WTC11 (cell line): ENCODE data around the gene MBD6. TPM values are rescaled to one million over a fixed set of nuclear protein-coding genes. Genes with fewer than 3 reads are reported as not detected.

Experiments used
- ATAC-seq: fragments of 200-7000 bp; cut with Tn5 transposase; 2 replicates; pipeline ENCODE4 v1.10.0; 2021; ENCODE audit warnings: mild to moderate bottlenecking, moderate library complexity
- CTCF ChIA-PET: fragments of 300-600 bp; sonication (Branson Sonifier 250); formaldehyde crosslinking; loops from one replicate; lab custom pipeline; 2021; ENCODE audit warnings: antibody characterized with exemption; lab: Charles Lee
- POLR2A ChIA-PET: fragments of 350-600 bp; sonication (Branson Sonifier 250); formaldehyde crosslinking; loops from one replicate; lab custom pipeline; 2021; ENCODE audit warnings: antibody characterized with exemption; lab: Charles Lee
- DNase-seq: peaks from one replicate; pipeline ENCODE4 v3.0.0; 2021; ENCODE audit warnings: low spot score
- H3K27ac Mint-ChIP-seq: 2 replicates; pipeline ENCODE4 v1.8.0; 2021; ENCODE audit warnings: mixed read lengths
- H3K27me3 Mint-ChIP-seq: 2 replicates; pipeline ENCODE4 v1.8.0; 2021; ENCODE audit warnings: low read depth, mild to moderate bottlenecking, moderate library complexity, mixed read lengths
- H3K36me3 Mint-ChIP-seq: 2 replicates; pipeline ENCODE4 v1.8.0; 2021; ENCODE audit warnings: mixed read lengths
- H3K4me1 Mint-ChIP-seq: 2 replicates; pipeline ENCODE4 v1.8.0; 2022; ENCODE audit warnings: mixed read lengths
- H3K4me3 Mint-ChIP-seq: 2 replicates; pipeline ENCODE4 v1.8.0; 2021; ENCODE audit warnings: mild to moderate bottlenecking, moderate library complexity, mixed read lengths
- H3K9me3 Mint-ChIP-seq: 2 replicates; pipeline ENCODE4 v1.8.0; 2021; ENCODE audit warnings: mixed read lengths
- EMX1 ChIP-seq: fragments of 250-450 bp; sonication (Bioruptor Pico); IDR thresholded peaks from 2 replicates; pipeline ENCODE4 v1.8.0; 2021; ENCODE audit warnings: mild to moderate bottlenecking
- FOXP1 ChIP-seq: sonication (generic); formaldehyde crosslinking; IDR thresholded peaks from 2 replicates; pipeline ENCODE4 v1.8.0; 2022; ENCODE audit warnings: missing genetic modification reagents, mild to moderate bottlenecking, moderate library complexity, borderline replicate concordance
- GABPB1 ChIP-seq: sonication (generic); formaldehyde crosslinking; IDR thresholded peaks from 2 replicates; pipeline ENCODE4 v1.8.1; 2023; ENCODE audit warnings: mild to moderate bottlenecking, missing genetic modification reagents
- MYBL2 ChIP-seq: sonication (generic); formaldehyde crosslinking; IDR thresholded peaks from 2 replicates; pipeline ENCODE4 v1.8.1; 2023; ENCODE audit warnings: mild to moderate bottlenecking, moderate library complexity, missing genetic modification reagents
- SP1 ChIP-seq: sonication (generic); formaldehyde crosslinking; conservative IDR thresholded peaks from 2 replicates; pipeline ENCODE4 v1.8.1; 2022; ENCODE audit warnings: missing genetic modification reagents
- ZBTB21 ChIP-seq: sonication (generic); formaldehyde crosslinking; IDR thresholded peaks from 2 replicates; pipeline ENCODE4 v1.8.1; 2023; ENCODE audit warnings: mild to moderate bottlenecking, missing genetic modification reagents, borderline replicate concordance
- ZNF416 ChIP-seq: fragments of 250-450 bp; sonication (Bioruptor Pico); IDR thresholded peaks from 2 replicates; pipeline ENCODE4 v1.9.0; 2021; ENCODE audit warnings: mild to moderate bottlenecking, inconsistent platforms
- total RNA-seq: library from RNA; stranded (reverse); gene quantifications from 3 replicates; pipeline ENCODE4 v1.2.3, GENCODE V29; 2021
- TF ChIP-seq, protein P1 (sequence below): sonication (generic); formaldehyde crosslinking; IDR thresholded peaks from 2 replicates; pipeline ENCODE4 v1.8.1; 2023; ENCODE audit warnings: mild to moderate bottlenecking, moderate library complexity, missing genetic modification reagents
- TF ChIP-seq, protein P2 (sequence below): sonication (generic); formaldehyde crosslinking; IDR thresholded peaks from 2 replicates; pipeline ENCODE4 v1.8.0; 2023; ENCODE audit warnings: missing genetic modification reagents, mild to moderate bottlenecking, borderline replicate concordance
- TF ChIP-seq, protein P3 (sequence below): sonication (generic); formaldehyde crosslinking; IDR thresholded peaks from 2 replicates; pipeline ENCODE4 v1.8.0; 2022; ENCODE audit warnings: mild to moderate bottlenecking, missing genetic modification reagents
- TF ChIP-seq, protein P4 (sequence below): sonication (generic); formaldehyde crosslinking; IDR thresholded peaks from 2 replicates; pipeline ENCODE4 v1.8.0; 2022; ENCODE audit warnings: mild to moderate bottlenecking, missing genetic modification reagents

Gene MBD6
- total RNA-seq, 1 experiment from 2014 or later, result 46.3 TPM

DNA sequence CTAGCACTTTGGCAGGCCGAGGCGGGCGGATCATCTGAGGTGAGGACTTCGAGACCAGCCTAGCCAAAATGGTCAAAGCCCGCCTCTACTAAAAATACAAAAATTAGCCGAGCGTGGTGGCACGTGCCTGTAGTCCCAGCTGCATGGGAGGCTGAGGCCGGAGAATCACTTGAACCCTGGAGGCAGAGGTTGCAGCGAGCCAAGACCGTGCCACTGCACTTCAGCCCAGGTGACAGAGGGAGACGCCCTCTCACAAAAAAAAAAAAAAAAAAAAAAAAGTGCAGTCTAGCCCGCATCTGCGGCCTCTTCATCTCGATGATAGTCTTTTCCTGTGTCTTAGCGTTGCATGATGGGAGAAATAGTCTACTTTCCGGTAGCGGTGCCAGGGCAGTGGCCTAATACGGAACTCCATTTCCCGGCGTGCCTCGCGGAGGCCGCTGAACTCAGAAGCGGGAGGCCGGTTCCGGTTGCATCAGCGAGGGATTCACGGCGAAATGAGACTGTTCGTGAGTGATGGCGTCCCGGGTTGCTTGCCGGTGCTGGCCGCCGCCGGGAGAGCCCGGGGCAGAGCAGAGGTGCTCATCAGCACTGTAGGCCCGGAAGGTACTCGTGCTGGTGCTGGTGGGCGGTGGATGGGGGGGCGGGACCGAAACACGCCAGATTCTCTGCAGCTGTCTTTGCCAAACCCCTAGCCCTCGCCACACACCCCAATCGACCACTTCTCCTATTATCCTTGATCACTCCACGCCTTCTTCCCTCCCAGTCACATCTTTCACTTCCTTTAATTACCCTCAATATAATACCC is 34.8 kb upstream of the MBD6 start, which contains the start of gene MARS1 (continued):
- TF ChIP-seq ZNF416 (CRISPR knock-in tag) (0 out of 2 replicates have a peak, but pooled peaks have one; percentile 14), MYBL2 (peak; percentile 39; the same call in 1 of the 2 replicates), ZBTB21 (no peak), EMX1 (CRISPR knock-in tag) (peak; percentile 63; the same call in 1 of the 2 replicates), SP1 (CRISPR knock-in tag) (peak; percentile 42; the same call in 1 of the 2 replicates), GABPB1 (CRISPR knock-in tag) (peak; percentile 100), FOXP1 (CRISPR knock-in tag) (no peak)
- TF ChIP-seq, protein P1, sequence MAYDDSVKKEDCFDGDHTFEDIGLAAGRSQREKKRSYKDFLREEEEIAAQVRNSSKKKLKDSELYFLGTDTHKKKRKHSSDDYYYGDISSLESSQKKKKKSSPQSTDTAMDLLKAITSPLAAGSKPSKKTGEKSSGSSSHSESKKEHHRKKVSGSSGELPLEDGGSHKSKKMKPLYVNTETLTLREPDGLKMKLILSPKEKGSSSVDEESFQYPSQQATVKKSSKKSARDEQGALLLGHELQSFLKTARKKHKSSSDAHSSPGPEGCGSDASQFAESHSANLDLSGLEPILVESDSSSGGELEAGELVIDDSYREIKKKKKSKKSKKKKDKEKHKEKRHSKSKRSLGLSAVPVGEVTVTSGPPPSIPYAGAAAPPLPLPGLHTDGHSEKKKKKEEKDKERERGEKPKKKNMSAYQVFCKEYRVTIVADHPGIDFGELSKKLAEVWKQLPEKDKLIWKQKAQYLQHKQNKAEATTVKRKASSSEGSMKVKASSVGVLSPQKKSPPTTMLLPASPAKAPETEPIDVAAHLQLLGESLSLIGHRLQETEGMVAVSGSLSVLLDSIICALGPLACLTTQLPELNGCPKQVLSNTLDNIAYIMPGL, result peak; percentile 77
- TF ChIP-seq, protein P2, sequence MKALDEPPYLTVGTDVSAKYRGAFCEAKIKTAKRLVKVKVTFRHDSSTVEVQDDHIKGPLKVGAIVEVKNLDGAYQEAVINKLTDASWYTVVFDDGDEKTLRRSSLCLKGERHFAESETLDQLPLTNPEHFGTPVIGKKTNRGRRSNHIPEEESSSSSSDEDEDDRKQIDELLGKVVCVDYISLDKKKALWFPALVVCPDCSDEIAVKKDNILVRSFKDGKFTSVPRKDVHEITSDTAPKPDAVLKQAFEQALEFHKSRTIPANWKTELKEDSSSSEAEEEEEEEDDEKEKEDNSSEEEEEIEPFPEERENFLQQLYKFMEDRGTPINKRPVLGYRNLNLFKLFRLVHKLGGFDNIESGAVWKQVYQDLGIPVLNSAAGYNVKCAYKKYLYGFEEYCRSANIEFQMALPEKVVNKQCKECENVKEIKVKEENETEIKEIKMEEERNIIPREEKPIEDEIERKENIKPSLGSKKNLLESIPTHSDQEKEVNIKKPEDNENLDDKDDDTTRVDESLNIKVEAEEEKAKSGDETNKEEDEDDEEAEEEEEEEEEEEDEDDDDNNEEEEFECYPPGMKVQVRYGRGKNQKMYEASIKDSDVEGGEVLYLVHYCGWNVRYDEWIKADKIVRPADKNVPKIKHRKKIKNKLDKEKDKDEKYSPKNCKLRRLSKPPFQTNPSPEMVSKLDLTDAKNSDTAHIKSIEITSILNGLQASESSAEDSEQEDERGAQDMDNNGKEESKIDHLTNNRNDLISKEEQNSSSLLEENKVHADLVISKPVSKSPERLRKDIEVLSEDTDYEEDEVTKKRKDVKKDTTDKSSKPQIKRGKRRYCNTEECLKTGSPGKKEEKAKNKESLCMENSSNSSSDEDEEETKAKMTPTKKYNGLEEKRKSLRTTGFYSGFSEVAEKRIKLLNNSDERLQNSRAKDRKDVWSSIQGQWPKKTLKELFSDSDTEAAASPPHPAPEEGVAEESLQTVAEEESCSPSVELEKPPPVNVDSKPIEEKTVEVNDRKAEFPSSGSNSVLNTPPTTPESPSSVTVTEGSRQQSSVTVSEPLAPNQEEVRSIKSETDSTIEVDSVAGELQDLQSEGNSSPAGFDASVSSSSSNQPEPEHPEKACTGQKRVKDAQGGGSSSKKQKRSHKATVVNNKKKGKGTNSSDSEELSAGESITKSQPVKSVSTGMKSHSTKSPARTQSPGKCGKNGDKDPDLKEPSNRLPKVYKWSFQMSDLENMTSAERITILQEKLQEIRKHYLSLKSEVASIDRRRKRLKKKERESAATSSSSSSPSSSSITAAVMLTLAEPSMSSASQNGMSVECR (CRISPR knock-in tag), result peak; percentile 75; the same call in 1 of the 2 replicates

DNA sequence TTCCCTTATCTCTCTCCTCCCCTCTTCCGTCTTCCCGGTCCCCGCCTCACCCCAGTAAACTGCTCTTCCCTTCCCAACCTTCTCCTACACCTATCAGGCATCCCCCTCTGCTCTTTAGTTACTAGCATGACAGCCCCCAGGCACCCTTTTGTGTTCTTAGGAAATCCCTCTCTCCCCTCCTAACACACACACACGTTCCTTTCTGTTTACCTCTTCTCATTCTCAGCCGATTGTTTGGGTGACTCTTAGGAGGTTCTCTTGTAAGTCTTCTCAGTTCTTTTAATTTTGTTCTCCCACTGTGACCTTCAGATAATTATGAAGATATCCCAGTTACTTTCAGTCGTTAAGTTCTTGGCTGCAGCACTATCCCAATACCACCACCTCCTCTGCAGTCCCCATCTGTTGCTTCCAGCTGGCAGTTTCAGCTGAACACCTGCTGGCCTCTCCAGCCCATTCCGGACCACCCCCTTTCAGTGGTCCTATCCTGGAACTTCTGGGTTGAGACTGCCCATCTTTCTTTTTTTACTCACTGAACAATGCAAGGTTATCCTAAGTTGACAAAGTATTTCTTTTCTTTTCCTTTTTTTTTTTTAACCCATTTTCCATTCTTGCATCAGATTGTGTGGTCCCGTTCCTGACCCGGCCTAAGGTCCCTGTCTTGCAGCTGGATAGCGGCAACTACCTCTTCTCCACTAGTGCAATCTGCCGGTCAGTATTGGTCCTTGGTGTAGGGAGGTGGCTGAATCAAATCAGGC is 34.0 kb upstream of the MBD6 start:
- H3K36me3 Mint-ChIP-seq, result peaks cover 50% of the 10 kb centered on the region
- TF ChIP-seq, protein P3, sequence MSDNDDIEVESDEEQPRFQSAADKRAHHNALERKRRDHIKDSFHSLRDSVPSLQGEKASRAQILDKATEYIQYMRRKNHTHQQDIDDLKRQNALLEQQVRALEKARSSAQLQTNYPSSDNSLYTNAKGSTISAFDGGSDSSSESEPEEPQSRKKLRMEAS (CRISPR knock-in tag), result 0 out of 2 replicates have a peak, but pooled peaks have one; percentile 19
- TF ChIP-seq, protein P4, sequence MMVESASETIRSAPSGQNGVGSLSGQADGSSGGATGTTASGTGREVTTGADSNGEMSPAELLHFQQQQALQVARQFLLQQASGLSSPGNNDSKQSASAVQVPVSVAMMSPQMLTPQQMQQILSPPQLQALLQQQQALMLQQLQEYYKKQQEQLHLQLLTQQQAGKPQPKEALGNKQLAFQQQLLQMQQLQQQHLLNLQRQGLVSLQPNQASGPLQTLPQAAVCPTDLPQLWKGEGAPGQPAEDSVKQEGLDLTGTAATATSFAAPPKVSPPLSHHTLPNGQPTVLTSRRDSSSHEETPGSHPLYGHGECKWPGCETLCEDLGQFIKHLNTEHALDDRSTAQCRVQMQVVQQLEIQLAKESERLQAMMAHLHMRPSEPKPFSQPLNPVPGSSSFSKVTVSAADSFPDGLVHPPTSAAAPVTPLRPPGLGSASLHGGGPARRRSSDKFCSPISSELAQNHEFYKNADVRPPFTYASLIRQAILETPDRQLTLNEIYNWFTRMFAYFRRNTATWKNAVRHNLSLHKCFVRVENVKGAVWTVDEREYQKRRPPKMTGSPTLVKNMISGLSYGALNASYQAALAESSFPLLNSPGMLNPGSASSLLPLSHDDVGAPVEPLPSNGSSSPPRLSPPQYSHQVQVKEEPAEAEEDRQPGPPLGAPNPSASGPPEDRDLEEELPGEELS (CRISPR knock-in tag), result no peak
- ATAC-seq (no peak), DNase-seq (no peak)
- peaks cover 9% of the 10 kb centered on the region for H3K4me1 Mint-ChIP-seq
- POLR2A ChIA-PET, result interaction anchor here (0.9 to 1.5 kb wide), 2 partner anchors 14 to 34 kb away, joined by 4 read pairs; partner anchors contain the start of gene INHBE
- no peaks in the 10 kb centered on the region; the same call in 1 of the 2 replicates for H3K27me3 Mint-ChIP-seq
- peak overlapping the region; percentile 99 for H3K4me3 Mint-ChIP-seq
- peaks cover 6% of the 10 kb centered on the region for H3K9me3 Mint-ChIP-seq
- peak overlapping the region; percentile 93 for H3K27ac Mint-ChIP-seq
- CTCF ChIA-PET, result interaction anchor here (0.7 to 1.3 kb wide), 2 partner anchors 12 to 20 kb away, joined by 3 to 4 read pairs; no protein-coding TSS in a partner anchor
